Measurements from ENCODE around the gene RASEF. TPM values are rescaled to one million over a fixed set of nuclear protein-coding genes. Genes with fewer than 3 reads are reported as not detected.
A peak's percentile ranks its signal among the peaks of the same experiment; 100 is the strongest.

Gene RASEF
- polyA plus RNA-seq, 3 donors = 6.1 to 7.5 (median 7.3) TPM

DNA sequence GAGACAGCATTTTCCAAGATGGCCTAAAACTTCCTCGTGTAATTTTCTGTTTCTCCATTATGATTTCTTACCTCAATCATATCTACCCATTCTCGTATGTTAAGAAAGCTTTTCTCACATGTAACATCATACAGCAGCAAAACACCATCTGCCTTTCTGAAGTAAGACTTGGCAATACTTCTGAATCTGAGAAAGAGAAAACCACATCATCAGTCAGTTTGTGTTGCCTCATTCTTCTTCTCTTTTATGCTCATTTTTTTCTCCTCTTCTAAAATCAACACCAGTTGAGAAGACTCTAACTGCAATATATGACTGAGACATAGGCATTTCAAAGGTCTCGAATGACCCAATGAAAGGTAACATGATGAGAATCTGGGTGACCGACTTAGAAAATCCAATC lies 66.0 kb downstream of the RASEF start:
- no peak for DNase-seq (ENCODE audit: extremely low read depth in 1 of 11, low read depth in 9 of 11, low spot score in 4 of 11)

DNA sequence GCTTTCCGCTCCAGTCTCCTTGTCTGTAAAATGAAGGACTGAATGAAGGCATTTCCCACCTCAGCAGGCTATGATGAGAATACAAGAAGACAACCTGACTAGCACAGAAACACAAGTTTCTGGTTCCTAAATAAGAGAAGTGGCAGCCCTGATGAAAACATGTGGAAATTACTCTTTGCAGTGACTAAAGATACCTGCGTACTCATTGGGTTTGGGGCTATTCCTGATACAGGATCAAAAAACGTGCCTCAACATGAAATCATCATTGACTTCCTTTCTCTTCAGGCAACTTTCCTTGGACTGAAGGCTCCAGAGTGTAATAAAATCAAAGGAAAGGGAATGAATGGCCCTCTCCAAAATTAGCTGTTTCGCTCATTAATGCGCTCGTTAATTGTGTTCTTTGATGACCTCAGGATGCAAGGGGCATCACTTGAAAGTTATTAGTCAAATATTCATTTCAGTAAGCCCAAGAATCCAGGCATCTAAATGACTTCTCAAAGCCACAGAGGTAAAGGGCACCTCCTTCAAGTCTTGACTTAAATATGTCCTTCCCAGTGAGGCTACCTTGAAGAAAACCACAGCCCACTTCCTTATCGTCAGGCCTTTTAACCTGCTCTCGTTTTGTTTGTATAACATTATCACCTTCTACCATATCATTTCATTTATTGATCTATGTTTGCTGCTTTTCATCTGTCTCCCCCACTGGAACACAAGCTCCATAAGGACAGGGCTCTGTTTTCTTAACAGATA lies 68.9 kb downstream of the RASEF start:
- no peak for DNase-seq (ENCODE audit: extremely low read depth in 1 of 11, low read depth in 9 of 11, low spot score in 4 of 11)

DNA sequence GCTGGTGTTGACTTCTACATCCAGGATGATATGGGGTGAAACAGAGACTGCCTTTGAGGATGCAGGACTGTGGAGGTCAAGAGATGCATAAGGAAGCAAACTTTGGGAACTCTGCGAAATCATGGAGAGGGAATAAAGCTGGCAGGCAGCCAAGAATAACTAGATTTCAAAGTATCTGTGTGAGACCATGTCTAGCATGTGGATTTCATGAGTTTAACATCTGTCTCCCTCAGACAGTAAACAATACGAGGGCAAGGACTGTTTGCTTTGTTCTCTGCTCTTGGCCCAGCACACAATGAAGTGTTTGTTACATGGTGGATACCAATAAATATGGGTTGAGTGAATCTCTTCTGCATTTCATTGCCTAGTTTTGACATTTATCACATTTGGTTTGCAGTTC lies 71.3 kb downstream of the RASEF start:
- no peak for DNase-seq (ENCODE audit: extremely low read depth in 1 of 11, low read depth in 9 of 11, low spot score in 4 of 11)

DNA sequence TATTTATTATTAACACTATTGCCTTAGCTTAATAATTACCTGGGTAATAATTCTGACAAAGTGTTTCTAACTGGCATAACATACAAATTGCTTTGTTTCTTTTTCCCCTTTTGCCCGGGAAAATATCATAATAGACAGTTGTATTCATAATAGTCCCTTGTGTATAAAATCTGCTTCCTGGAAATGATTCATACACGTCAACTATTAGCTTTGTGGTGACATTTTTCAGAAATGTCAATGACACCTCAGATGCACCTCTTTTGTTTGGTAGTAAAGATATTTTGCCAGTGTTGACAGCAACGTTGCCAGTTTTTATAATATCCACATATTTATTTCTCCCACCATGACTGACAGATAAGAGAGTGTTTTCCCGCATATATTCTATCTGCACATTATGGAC lies 73.0 kb downstream of the RASEF start:
- no peak for DNase-seq (ENCODE audit: extremely low read depth in 1 of 11, low read depth in 9 of 11, low spot score in 4 of 11)

DNA sequence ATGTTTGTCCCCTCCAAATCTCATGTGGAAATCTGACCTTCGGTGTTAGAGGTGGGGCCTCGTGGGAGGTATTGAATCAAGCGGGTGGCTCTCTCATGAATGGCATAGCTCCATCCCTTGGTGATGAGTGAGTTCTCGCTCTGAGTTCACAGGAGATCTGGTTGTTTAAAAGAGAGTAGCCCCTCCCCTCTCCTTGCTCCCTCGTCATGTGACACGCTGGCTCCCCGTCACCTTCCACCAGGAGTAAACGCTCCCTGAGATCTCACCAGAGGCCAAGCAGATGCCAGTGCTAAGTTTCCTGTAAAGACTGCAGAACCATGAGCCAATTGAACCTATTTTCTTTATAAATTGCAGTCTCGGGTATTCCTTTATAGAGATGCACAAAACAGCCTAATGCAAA lies 74.5 kb downstream of the RASEF start:
- no peak for DNase-seq (ENCODE audit: extremely low read depth in 1 of 11, low read depth in 9 of 11, low spot score in 4 of 11)

DNA sequence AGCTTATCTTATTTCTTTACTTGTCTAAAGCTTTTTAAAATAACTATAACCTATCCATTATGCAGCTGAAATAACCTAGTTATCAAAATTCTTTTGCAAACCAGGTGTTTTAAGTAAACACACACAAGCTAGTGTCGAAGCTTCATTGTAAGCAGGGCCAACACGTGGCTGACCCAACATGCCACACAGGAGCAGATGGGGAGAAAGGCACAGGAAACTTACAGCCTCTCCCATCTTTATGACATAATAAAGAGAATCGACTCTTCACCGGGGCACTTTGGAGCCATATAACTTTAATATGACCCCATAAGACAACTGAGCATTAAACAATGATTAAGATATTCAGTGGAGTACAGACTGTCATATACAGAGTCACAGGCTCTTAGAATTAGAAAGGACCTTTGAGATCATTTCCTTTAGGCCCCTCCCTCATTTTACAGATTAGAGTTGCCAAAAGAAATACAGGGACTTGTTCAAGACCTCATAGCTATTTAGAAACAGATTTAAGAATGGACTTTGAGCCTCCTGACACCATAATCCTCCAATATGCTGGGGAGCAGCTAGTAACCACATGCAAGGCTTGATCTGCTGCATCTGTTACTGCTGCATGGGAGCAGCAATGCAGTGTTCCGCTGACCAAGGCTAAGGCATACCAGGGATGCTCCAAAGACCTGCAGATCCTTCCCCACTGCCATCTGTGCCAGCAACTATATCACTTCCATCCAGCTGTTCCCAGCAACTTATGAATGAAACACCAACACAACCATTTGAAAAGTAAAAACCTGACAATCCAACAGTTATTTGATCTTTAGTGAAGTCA lies 75.4 kb downstream of the RASEF start:
- no peak for DNase-seq (ENCODE audit: extremely low read depth in 1 of 11, low read depth in 9 of 11, low spot score in 4 of 11)

DNA sequence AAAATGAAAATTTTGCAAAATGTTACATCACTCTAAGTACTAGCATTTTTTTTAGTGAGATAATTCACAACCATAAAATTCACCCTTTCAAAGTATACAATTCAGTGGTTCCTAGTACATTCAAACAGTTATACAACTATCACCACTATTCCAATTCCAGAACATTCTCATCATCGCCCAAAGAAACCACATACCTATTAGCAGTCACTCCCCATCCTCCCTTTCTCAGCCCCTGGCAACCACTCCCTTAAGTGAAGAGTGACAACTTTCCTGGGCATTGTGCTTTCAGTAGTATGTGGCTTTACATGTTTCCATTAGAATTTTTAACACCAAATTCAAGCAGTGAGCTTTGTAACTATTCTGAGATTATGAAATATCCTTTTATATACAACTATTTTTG lies 81.4 kb downstream of the RASEF start:
- no peak for DNase-seq (ENCODE audit: extremely low read depth in 1 of 11, low read depth in 9 of 11, low spot score in 4 of 11)

DNA sequence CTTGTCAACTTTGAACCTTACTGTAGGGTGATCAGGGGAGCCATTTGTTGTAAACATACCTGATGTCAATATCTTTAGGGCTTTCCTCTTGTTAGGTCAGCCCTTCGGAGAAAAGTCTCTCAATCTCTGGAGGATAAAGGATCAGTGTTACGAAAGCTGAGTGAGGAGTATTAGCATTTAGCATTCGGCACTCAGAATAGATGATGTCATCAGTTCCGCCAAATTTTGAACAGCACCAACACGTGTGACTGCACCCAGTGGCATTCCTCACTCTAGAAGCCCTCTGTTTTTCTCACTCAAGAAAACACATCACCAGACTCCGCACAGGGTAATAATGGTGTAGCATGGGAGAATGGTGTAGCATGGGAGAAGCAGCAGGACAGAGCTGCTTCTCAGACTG lies 87.8 kb downstream of the RASEF start:
- no peak for DNase-seq (ENCODE audit: extremely low read depth in 1 of 11, low read depth in 9 of 11, low spot score in 4 of 11)

DNA sequence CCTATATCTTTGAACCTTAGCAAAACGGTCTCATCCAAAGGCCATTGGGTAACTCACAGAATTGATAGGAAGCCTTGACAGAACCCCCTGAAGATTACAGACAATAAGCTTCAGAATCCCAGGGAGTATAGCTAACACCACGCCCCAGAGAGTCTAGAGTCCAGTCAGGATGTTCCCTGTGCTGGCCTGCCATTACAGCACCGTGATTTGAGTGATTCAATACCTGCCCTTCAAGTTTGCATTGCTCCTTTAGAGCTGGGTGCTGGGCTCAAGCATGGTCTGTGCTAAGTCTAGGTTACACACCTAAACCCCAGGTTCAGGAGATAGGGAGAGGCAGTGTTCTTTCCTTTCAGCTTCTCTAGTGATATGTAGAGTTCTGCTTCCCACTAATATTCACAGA lies 90.5 kb downstream of the RASEF start:
- no peak for DNase-seq (ENCODE audit: extremely low read depth in 1 of 11, low read depth in 9 of 11, low spot score in 4 of 11)

DNA sequence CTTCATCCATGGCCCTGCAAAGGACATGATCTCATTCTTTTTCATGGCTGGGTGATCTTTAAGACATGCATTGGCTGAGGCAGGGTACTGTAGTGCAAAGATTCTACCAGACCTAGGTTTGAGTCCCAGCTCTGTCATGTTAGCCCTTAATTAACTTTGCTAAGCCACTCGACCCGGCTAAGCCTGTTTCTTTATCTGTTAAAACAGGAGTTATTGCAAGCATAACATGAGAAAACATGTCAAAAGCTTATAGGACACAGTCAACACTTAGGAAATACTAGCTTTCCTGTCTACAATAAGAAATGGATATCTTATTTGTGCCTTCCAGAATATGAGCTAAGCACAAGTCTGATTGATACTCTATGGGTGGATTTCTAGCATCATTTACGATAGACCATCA lies 92.6 kb downstream of the RASEF start:
- DNase-seq (ENCODE audit: extremely low read depth in 1 of 11, low read depth in 9 of 11, low spot score in 4 of 11) = no peak

DNA sequence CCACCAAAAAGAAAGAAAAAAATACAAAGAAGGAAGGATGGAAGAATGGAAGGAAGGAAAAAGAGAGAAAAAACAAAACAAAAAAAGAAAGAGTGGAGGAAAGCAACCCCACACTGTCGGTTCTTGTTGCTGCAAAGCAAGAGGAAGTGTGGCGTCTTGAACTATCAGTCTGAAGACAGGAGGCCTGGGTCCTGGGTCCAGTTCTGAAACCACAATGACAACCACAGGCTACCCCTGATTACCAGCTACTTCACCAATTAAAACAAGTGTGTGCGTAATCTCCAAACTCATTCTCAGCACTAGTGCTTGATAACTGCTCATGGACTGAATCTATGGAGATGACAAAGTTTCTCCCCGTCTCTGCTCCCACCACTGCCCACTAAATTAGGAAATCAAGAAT lies 93.7 kb downstream of the RASEF start:
- no peak for DNase-seq (ENCODE audit: extremely low read depth in 1 of 11, low read depth in 9 of 11, low spot score in 4 of 11)

DNA sequence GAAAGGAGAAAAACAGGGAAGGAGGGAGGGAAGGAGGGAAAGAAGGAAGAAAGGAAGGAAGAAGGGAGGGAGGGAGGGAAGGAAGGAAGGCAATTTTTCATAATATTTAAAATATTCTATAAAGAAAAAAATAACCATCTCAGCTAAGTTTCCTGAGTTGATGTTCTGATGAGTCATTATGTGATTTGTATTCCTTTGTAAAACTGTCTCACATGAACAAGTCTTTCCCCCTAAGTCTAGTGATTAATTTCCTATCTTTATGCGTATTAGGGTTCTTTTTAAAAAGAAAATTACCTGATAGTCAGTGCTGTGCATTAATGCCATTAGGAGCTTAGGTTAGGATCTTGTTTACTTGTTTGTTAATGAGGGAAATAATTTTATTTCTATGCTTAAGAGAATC lies 94.1 kb downstream of the RASEF start:
- no peak for DNase-seq (ENCODE audit: extremely low read depth in 1 of 11, low read depth in 9 of 11, low spot score in 4 of 11)

DNA sequence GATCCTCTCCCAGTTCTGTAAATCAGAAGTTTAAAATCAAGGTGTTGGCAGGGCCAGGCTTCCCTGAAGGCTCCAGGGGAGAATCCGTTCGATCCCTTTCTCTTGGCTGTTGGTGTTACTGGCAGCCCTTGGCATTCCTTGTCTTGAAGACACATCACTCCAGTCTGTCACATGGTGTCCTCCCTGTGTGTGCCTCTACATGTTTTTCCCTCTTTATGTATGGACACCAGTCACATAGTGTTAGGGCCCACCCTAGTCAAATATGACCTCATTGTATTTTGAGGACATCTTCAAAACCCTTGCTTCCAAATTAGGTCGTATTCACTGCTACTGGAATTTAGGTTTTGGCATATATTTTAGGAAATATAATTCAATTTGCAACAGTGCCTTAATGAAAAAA lies 94.6 kb downstream of the RASEF start:
- no peak for DNase-seq (ENCODE audit: extremely low read depth in 1 of 11, low read depth in 9 of 11, low spot score in 4 of 11)

DNA sequence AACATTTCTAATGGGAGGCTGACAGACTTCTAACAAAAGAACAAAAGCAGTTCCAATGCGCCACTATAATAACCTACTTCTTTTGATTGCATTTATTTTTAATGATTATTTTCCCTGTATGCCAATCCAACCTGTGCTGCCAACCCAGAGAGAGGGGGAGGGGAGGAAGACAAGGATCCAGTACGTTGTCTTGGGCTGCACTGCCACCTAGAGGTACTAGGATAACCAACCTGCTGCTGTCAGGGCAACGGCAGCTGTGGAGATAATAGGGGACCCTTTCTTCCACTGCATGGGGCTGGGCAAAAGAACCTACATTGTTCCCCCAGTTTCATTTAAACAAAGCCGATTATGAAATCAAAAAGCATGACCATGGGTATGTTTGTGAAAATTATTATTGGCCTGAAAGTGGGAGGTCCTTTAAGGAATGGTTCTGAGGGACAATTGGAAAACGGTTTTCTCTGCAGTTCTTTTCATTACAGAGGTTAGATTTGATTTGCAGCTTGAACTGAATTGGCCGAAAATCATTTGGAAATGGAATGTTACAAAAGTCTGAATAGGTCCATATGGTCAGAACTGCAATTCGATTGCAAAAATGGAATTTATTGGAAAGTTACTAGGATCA lies 101.3 kb downstream of the RASEF start:
- DNase-seq (ENCODE audit: extremely low read depth in 1 of 11, low read depth in 9 of 11, low spot score in 4 of 11) = peak; percentile 65 to 86 (median 77)

DNA sequence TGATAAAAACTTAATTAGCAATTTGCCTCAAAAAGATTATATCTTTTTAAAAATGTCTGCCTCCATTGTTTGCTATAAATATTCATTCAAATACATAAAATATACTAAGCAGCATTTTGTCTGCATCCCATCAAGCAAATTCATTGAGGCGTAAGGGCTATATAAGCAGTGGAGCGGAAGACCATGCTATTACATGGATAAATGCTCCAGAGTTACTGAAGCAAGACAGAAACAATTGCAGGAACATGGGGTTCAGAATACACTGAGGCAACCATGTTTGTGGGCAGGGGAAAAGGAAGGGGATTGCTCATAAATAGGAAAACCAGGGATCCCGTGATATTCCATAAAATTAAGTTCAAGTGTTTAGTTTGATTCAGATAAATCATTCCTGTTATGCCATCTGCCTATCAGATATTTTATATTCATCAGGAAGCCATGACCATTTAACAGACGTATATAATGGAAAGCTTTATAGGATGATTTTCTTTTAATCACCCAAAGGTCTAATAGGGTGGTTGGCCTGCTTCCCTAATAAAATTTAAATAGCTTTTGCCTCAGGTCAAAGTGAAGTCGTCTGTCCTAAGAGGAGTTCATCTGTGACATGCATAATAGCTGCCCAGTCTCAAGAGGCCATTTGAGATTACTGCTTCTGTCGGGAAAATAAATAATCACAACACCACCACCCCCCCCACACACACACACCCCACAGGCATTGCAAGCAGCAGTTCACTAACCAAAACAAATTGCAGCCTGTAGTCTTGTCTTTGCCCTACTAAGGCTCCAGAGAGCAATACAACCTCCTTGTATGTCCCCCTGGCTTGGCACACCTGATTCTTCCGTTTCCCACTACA lies 105.2 kb downstream of the RASEF start:
- peak in 7 of 11 donors; percentile 21 to 59 (median 33) for DNase-seq (ENCODE audit: extremely low read depth in 1 of 11, low read depth in 9 of 11, low spot score in 4 of 11)

DNA sequence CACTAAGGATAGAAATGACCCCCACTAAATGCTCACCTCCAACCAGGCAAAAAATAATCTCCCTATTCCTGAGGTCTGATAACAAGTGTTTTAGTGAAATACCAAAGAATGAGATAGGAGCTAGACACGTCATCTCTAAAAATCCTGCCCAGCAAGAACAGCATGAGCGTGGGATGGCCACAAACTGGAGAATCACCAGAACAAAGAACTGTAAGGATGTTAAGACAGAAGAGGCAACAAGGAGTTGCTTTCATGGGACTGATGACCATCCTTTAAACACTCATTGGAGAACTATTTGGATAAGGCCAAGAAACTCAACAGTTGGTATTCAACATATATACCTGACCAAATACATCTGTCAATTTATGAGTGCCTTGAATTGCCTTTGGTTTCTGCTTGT lies 113.7 kb downstream of the RASEF start:
- no peak for DNase-seq (ENCODE audit: extremely low read depth in 1 of 11, low read depth in 9 of 11, low spot score in 4 of 11)

DNA sequence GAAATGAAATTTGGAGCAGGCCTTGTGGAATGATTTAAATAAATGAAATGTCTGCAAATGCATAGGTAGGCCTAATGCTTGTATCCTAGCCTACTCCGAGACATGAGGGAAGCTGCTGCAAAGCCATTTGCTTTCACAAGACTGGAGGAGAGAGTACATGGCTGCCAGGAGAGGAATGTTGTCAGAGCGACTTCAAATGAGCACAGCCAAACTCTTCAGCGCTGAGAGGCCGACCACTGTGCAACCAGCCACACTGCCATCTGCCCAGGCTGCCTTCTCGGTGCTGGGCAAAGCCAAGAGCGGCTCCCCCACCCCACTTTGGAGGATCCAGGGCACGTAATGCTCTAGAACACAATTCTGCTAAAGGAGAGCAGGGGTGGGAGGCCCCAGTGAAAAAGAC lies 122.6 kb downstream of the RASEF start:
- no peak for DNase-seq (ENCODE audit: extremely low read depth in 1 of 11, low read depth in 9 of 11, low spot score in 4 of 11)

DNA sequence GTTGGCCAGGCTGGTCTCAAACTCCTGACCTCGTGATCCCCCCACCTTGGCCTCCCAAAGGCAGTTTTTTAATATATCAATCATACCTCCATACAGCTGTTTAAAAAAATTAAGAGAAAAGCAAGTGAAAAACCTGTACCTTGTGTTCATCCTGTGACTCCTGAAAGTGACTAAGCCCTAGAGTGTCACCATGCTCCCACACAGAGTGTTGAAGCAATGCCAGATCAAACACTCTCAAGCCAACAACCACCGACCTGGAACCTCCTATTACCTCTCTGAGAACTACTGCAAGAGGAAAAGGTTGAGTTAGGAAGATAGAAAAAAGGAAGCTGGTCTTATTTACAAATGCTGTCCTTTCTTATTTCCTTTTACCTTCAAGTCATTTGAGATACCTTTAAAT lies 123.5 kb downstream of the RASEF start:
- no peak for DNase-seq (ENCODE audit: extremely low read depth in 1 of 11, low read depth in 9 of 11, low spot score in 4 of 11)

DNA sequence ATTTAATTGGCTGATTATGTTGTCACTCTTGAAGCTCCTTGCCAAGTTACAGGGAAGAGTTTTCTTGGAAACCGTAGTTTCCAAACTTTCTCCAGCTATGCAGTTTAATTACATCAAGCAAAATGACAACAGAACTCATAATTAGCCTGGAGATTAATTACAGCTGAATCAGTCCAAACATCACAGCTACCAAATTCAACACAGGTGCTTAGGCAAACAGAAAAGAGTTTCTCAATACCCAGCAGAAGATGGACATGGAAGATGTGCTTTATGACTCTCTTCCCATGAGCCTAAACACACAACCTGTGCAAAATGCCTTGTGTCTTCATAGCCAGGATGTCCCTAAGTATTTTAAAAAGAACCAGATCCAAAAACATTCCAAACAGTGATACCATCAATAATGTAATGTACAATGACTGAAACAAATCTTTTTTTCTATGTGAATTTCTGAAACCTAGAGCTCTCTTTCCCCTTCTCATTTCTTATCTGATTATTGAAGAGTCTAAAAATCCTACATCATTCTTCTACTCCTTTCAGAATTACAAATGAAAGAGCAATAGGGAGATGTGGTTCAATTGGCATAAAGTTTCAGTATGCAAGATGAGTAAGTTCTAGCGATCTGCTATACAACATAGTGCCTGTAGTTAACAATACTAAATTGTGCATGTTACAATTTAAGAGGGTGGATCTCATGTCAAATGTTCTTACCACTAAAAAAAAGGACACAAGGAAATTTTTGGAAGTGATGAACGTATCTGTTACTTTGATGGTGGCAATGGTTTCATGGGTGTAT lies 124.3 kb downstream of the RASEF start:
- no peak for DNase-seq (ENCODE audit: extremely low read depth in 1 of 11, low read depth in 9 of 11, low spot score in 4 of 11)
